ENCODE measurements around the gene TGFB1I1.

DNA sequence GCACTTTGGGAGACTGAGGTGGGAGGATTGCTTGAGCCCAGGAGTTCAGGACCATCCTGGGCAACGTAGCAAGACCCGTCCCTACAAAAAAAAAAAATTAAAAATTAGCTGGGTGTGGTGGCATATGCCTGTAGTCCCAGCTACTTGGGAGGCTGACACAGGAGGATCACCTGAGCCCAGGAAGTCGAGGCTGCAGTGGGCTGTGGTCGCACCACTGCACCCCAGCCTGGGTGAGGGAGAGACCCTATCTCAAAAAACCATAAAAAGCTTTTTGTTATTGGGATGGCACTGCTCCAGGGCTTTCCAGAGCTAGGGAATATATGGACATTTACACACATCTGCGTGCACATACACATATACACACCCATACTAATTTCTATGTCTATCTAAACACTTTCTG is 20.8 kb upstream of the TGFB1I1 start:
- TF ChIP-seq CTCF (IDR thresholded peaks at IDR 0.05 in 2 of 3, conservative IDR thresholded peaks at IDR 0.05 in 1 of 3; ENCODE audit: borderline replicate concordance in 1 of 3, insufficient read depth in 1 of 3, low read depth in 2 of 3, low read length in 2 of 3) = no peak
- TF ChIP-seq ELF1 (IDR thresholded peaks at IDR 0.05; ENCODE audit: borderline replicate concordance, low read depth) = no peak
- TF ChIP-seq POLR2AphosphoS5 (IDR thresholded peaks at IDR 0.05; ENCODE audit: low read depth, low read length) = no peak
- no peak for TF ChIP-seq ZNF274 (IDR thresholded peaks at IDR 0.05; ENCODE audit: low read depth, low read length)
- no peak for TF ChIP-seq CBX3 (IDR thresholded peaks at IDR 0.05; ENCODE audit: low read depth)
- no peak for TF ChIP-seq EGR1 (IDR thresholded peaks at IDR 0.05; ENCODE audit: low read depth)
- TF ChIP-seq SRF (IDR thresholded peaks at IDR 0.05; ENCODE audit: low read depth) = no peak
- no peak for TF ChIP-seq RAD21 (IDR thresholded peaks at IDR 0.05; ENCODE audit: low read depth)
- no peak for TF ChIP-seq SIN3A (IDR thresholded peaks at IDR 0.05; ENCODE audit: low read depth)
- TF ChIP-seq EZH2 (IDR thresholded peaks at IDR 0.05) = no peak
- TF ChIP-seq REST (IDR thresholded peaks at IDR 0.05; ENCODE audit: low read depth) = no peak

All from HCT116 (cell line).